ENCODE results near the gene NGEF.

Gene NGEF

GRCh38 chr2:232896720-232897597 is 116.1 kb downstream of the NGEF start:
- TF ChIP-seq POLR2A (IDR thresholded peaks at IDR 0.05; ENCODE audit: low read length) (no peak), GATA1 (IDR thresholded peaks at IDR 0.05; ENCODE audit: low read depth, low read length) (no peak)
- no peak for DNase-seq

GRCh38 chr2:232896111-232896510 is 116.9 kb downstream of the NGEF start:
- TF ChIP-seq GATA1 (IDR thresholded peaks at IDR 0.05; ENCODE audit: low read depth, low read length) = no peak
- TF ChIP-seq POLR2A (IDR thresholded peaks at IDR 0.05; ENCODE audit: low read length) = no peak
- no peak for DNase-seq

GRCh38 chr2:232894746-232895145 is 118.3 kb downstream of the NGEF start:
- TF ChIP-seq GATA1 (IDR thresholded peaks at IDR 0.05; ENCODE audit: low read depth, low read length) (no peak), POLR2A (IDR thresholded peaks at IDR 0.05; ENCODE audit: low read length) (no peak)
- DNase-seq = no peak

- TF ChIP-seq GATA1 (IDR thresholded peaks at IDR 0.05; ENCODE audit: low read depth, low read length) (no peak), POLR2A (IDR thresholded peaks at IDR 0.05; ENCODE audit: low read length) (no peak)
- DNase-seq = no peak
Observed at GRCh38 chr2:232894251-232894650, 118.8 kb downstream of the NGEF start.

GRCh38 chr2:232893834-232894233 is 119.2 kb downstream of the NGEF start:
- no peak for DNase-seq
- TF ChIP-seq GATA1 (IDR thresholded peaks at IDR 0.05; ENCODE audit: low read depth, low read length) (no peak), POLR2A (IDR thresholded peaks at IDR 0.05; ENCODE audit: low read length) (no peak)

- TF ChIP-seq GATA1 (IDR thresholded peaks at IDR 0.05; ENCODE audit: low read depth, low read length) (no peak), POLR2A (IDR thresholded peaks at IDR 0.05; ENCODE audit: low read length) (no peak)
- DNase-seq = no peak
Observed at GRCh38 chr2:232892843-232893242, 120.2 kb downstream of the NGEF start.

GRCh38 chr2:232892221-232892620 is 120.8 kb downstream of the NGEF start:
- DNase-seq = no peak
- TF ChIP-seq POLR2A (IDR thresholded peaks at IDR 0.05; ENCODE audit: low read length) (no peak), GATA1 (IDR thresholded peaks at IDR 0.05; ENCODE audit: low read depth, low read length) (no peak)

GRCh38 chr2:232891621-232892071 is 121.4 kb downstream of the NGEF start:
- TF ChIP-seq GATA1 (IDR thresholded peaks at IDR 0.05; ENCODE audit: low read depth, low read length) = no peak
- no peak for DNase-seq

- TF ChIP-seq POLR2A (IDR thresholded peaks at IDR 0.05; ENCODE audit: low read length) = no peak
- no peak for TF ChIP-seq GATA1 (IDR thresholded peaks at IDR 0.05; ENCODE audit: low read depth, low read length)
- DNase-seq = no peak
Observed at GRCh38 chr2:232890896-232891601, 122.0 kb downstream of the NGEF start.

GRCh38 chr2:232890536-232890895 is 122.5 kb downstream of the NGEF start:
- DNase-seq = no peak

GRCh38 chr2:232889876-232890401 is 123.1 kb downstream of the NGEF start:
- no peak for DNase-seq
- TF ChIP-seq POLR2A (IDR thresholded peaks at IDR 0.05; ENCODE audit: low read length) (no peak), GATA1 (IDR thresholded peaks at IDR 0.05; ENCODE audit: low read depth, low read length) (no peak)

More at GRCh38 chr2:232890536-232890895, 122.5 kb downstream of the NGEF start:
- TF ChIP-seq POLR2A (IDR thresholded peaks at IDR 0.05; ENCODE audit: low read length) (no peak), GATA1 (IDR thresholded peaks at IDR 0.05; ENCODE audit: low read depth, low read length) (no peak)

- no peak for DNase-seq
- TF ChIP-seq GATA1 (IDR thresholded peaks at IDR 0.05; ENCODE audit: low read depth, low read length) (no peak), POLR2A (IDR thresholded peaks at IDR 0.05; ENCODE audit: low read length) (no peak)
Observed at GRCh38 chr2:232888839-232889529, 124.1 kb downstream of the NGEF start.

GRCh38 chr2:232888099-232888836 is 124.8 kb downstream of the NGEF start:
- DNase-seq = no peak
- TF ChIP-seq POLR2A (IDR thresholded peaks at IDR 0.05; ENCODE audit: low read length) (no peak), GATA1 (IDR thresholded peaks at IDR 0.05; ENCODE audit: low read depth, low read length) (no peak)

All from erythroblast (primary cell).